ENCODE data around the gene F12. TPM values are rescaled to one million over a fixed set of nuclear protein-coding genes. Genes with fewer than 3 reads are reported as not detected.

F12 gene
- total and polyA plus RNA-seq, 2 of the 8 experiments (the other 6 are each of a cell fraction or from before 2014, with no cell fraction given): 6.5 to 7.8 TPM

- TF ChIP-seq CHD7 (IDR thresholded peaks at IDR 0.05; ENCODE audit: insufficient replicate concordance, low read length): no peak
- TF ChIP-seq, protein P1, sequence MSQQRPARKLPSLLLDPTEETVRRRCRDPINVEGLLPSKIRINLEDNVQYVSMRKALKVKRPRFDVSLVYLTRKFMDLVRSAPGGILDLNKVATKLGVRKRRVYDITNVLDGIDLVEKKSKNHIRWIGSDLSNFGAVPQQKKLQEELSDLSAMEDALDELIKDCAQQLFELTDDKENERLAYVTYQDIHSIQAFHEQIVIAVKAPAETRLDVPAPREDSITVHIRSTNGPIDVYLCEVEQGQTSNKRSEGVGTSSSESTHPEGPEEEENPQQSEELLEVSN (IDR thresholded peaks at IDR 0.05): no peak
- no peak for TF ChIP-seq POU5F1 (IDR thresholded peaks at IDR 0.05; ENCODE audit: low read depth, low read length)
- no peak for TF ChIP-seq CHD2 (IDR thresholded peaks at IDR 0.05; ENCODE audit: low read length)
- no peak for TF ChIP-seq CTBP2 (IDR thresholded peaks at IDR 0.05; ENCODE audit: borderline replicate concordance, insufficient read depth, insufficient read length, low read length)
These were observed 13.3 kb downstream of the F12 start (continued) for GRCh38 chr5:177396078-177396477.
